GM21619 (cell line): ENCODE measurements around the gene AMPD2.

ENCODE experiments used
- ATAC-seq: cut with Tn5 transposase; IDR thresholded peaks from one replicate; pipeline ENCODE4 v1.9.1; 2021; ENCODE audit not compliant: unreplicated experiment

Gene AMPD2

GRCh38 chr1:109619576-109620400 lies at the start of gene AMPD2, which contains the start of gene GNAT2:
Gene AMPD2 (plus strand): TSS chr1:109619837. CDS start chr1:109621176, 1,339 bp downstream.
Gene GNAT2 (minus strand): TSS chr1:109619616. CDS start chr1:109612870, 6,746 bp downstream.
- ATAC-seq = peak; percentile 48

DNA sequence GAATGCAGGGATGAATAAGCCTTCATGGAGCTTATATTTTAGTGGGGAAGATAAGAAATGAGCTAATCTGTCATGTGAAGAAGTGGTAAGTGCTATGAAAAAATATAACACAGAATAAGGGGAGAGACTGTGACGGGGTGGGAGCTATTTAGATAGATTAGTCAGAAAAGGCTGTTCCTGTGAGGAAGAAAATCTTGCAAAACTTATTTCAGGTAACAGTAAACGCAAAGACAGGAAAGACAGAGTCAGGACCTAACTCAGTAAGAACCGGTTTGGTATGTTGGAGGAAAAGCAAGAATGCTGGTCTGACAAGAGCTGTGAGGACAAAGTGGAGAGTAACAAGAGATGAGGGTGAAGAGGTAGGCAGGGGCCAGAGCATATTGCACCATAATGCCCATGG lies 49.2 kb upstream of the AMPD2 start:
- no peak for ATAC-seq

GRCh38 chr1:109573785-109574184 lies 45.9 kb upstream of the AMPD2 start:
- ATAC-seq = no peak

DNA sequence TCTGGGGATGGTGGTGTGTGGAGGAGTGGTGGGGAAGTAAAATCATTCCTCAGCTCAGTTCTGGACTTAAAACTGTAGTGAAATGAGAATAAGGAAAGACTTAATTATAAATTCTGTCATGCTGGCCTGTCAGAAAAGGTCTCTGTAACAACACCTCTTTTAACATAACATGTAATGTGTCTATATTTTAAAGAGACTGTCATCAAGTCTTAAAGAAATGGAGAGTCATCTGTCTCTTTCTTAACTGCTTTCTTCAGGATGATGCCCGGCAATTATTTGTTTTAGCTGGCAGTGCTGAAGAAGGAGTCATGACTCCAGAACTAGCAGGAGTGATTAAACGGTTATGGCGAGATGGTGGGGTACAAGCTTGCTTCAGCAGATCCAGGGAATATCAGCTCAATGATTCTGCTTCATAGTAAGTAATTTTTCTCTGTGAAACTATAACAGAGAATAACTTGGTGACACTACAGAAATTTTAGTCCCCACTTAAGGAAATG lies 40.6 kb upstream of the AMPD2 start:
- ATAC-seq = no peak

DNA sequence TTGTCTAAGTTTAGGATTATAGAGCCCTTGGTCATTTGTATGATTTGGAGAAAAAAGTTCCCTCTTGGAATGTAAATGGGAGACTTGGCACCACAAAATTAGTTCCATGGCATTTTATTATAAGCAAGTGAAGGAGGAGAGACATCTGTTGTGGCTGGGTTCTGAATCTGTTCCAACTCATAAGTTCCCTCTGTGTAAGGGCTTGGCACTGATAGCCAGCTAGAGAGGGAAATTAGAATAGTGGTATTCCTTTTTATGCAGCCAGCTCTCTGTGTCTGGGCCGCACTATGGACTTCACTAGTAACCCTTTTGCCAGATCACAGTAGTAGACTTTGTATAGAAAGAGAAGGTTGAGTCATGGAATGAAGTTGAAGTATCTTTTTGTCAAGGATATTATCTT lies 40.1 kb upstream of the AMPD2 start:
- no peak for ATAC-seq

GRCh38 chr1:109582021-109582420 lies 37.6 kb upstream of the AMPD2 start:
- ATAC-seq = no peak

DNA sequence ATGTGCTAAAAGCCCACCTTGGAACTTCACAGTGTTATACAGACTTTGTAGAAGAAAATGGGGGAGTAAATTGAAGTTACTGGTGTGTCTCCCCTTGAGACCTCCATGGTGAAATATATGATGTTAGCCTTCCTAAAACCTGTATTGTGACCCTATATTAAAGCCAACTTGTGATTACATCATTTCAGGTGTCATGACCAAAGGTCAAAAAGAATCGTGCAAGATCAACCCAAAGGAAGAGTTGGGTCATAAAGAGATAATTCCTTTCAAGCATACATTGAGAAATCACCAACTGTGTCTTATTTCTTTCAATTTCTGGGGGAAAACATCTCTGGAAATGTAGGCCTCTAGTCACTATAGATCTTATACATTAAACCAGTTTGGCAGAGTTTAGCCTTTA lies 34.9 kb upstream of the AMPD2 start:
- no peak for ATAC-seq

GRCh38 chr1:109586055-109586454 lies 33.6 kb upstream of the AMPD2 start:
- no peak for ATAC-seq

- no peak for ATAC-seq
Observed at GRCh38 chr1:109589177-109589576, 30.5 kb upstream of the AMPD2 start.

GRCh38 chr1:109589679-109590078 lies 30.0 kb upstream of the AMPD2 start:
- no peak for ATAC-seq

- no peak for ATAC-seq
Observed at GRCh38 chr1:109592916-109593315, 26.7 kb upstream of the AMPD2 start.

- ATAC-seq = no peak
Observed at GRCh38 chr1:109595531-109595930, 24.1 kb upstream of the AMPD2 start.

GRCh38 chr1:109598156-109598555 lies 21.5 kb upstream of the AMPD2 start:
- no peak for ATAC-seq

DNA sequence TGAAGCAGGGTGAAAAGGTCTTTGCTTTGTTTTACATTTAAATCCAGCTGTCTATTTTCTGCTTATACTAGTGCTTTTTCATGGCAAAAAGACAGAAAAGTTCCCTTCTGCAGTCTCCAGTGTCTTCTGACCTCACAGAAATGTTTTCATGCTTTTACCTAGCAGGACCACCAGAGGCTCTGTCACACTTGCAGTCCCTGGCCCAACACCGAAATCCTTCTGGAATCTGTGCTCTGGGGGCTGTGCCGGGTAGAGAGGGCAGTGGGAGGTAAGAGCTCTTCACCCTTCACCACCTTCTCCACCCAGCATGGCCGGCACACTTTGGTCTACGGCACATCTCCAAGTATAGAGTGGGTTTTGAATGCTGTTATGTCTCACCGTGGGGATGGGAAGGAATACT lies 21.0 kb upstream of the AMPD2 start:
- no peak for ATAC-seq

GRCh38 chr1:109603229-109603628 lies 16.4 kb upstream of the AMPD2 start:
- no peak for ATAC-seq

GRCh38 chr1:109605381-109605780 lies 14.3 kb upstream of the AMPD2 start:
- ATAC-seq = no peak

- ATAC-seq = no peak
Observed at GRCh38 chr1:109609881-109610280, 9.8 kb upstream of the AMPD2 start.

- ATAC-seq = no peak
Observed at GRCh38 chr1:109610609-109611307, 8.9 kb upstream of the AMPD2 start.

GRCh38 chr1:109611308-109611990 lies 8.2 kb upstream of the AMPD2 start:
- no peak for ATAC-seq

DNA sequence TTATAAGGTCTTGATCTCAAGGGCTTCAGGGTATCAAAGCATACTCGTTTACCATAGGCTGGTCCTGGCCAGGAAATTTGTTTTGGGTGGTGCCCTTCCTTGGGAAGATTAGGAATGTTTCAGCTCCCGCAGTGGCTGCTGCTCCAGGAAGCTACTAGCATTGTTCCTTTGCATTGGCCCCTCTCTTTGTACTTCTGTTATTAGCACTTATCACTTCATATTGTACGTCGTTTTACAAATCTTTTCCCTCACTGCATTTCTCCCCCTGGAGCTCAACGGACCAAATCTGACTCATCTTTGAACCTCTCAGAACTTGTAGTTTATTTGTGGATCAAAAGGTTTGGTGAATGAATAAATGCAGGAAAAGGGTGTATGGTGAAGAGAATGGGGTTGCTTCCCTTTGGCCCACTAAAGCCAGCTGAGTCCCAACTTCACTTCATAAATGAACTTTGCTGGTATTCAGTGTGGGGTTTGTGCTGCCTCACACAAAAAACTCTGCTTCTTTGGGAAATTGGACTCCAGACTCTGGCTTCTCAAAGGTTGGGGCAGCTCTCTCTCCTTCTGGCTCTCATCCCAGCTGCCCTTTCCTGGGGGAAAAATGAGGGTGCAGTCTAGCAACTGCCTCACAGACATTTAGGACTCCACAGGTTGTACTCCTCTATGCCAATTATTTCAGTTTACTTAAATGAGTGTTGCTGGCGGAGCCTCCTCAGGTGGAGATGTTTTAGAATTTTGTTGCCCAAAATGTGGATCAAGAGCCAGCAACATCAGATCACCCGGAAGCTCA lies 6.1 kb upstream of the AMPD2 start:
- ATAC-seq = no peak

DNA sequence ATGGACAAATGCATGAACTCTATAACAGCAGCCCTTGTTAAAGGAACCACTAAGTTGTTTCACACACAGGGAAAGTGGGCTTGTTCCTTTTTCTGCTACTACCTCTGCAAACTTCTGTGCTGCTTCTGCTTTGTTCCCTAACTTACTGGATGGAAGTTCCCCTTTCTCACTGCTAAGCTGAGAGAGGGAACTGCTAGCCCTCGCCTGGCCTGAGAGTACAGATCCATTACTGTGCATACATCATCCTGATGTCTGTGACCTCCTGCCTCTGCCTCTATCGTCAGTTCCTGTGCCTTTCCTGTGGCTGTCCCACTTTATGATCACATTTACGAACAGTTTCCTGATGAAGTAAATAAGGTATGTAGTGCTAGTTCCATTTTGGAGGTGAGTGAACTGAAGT lies 3.8 kb upstream of the AMPD2 start:
- no peak for ATAC-seq
